ENCODE measurements around the gene SPEM1. TPM values are rescaled to one million over a fixed set of nuclear protein-coding genes. Genes with fewer than 3 reads are reported as not detected.

The SPEM1 gene
- under 1 TPM in 1 of 4 donors, not detected in 3; 0.09 TPM for polyA plus RNA-seq (ENCODE audit: insufficient read length in 4 of 4)

GRCh38 chr17:7419819-7420610 is at the start of gene SPEM1:
Gene SPEM1, plus strand, starts transcription at chr17:7420324. Its CDS starts 61 bp downstream, at chr17:7420385.
- peak in 1 of 4 donors; percentile 47 for DNase-seq (ENCODE audit: low read depth in 4 of 4, low spot score in 3 of 4)

DNA sequence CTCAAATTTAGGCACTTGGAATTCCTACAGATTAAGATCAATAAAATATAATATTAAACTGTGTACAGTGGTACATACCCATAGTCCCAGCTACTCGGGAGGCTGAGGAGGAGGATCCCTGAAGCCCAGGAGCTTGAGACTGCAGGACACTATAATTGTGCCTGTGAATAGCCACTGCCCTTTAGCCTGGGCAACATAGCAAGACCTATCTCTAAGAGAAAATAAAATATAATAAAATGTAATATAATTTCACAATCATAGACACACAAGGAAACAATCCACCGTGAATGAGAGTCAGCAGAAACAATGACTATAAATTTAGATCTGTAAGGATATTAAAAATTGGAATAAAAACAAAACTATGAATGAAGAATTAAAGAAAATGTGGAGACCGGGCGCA is 49.3 kb upstream of the SPEM1 start:
- DNase-seq (ENCODE audit: low read depth in 4 of 4, low spot score in 3 of 4) = no peak

DNA sequence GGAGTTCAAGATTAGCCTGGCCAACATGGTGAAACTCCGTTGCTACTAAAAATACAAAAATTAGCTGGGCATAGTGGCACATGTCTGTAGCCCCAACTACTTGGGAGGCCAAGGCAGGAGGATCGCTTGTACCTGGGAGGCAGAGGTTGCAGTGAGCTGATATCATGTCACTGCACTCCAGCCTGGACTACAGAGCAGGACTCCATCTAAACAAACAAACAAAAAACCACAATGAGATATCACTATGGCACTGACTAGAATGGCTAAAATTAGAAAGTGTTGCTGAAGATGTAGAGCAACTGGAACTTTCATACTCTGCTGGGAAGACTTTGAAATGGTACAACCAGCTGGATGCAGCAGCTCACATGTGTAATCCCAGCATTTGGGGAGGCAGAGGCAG is 45.8 kb upstream of the SPEM1 start:
- DNase-seq (ENCODE audit: low read depth in 4 of 4, low spot score in 3 of 4) = no peak

GRCh38 chr17:7379134-7379533 is 41.0 kb upstream of the SPEM1 start:
- DNase-seq (ENCODE audit: low read depth in 4 of 4, low spot score in 3 of 4) = no peak

DNA sequence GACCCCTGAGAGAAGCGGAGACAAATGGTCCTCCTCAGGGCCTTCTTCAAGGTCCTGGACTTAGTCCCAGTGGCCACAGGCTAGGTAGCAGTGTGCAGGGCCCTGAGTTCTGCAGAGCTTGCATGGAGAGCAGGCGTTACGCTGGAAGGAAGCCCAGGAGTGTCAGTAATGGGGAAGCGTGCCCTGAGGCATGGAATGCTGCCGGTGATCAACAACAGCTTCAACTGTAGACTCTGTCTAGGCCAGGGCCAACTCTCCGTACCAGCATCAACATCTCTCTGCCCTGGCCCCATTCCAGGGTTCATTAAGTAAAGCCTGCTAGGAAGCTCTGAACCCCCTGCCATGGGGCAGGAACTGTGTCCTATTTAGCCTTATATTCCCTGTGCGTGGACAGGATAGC is 39.8 kb upstream of the SPEM1 start:
- no peak for DNase-seq (ENCODE audit: low read depth in 4 of 4, low spot score in 3 of 4)

- peak in 1 of 4 donors; percentile 5 for DNase-seq (ENCODE audit: low read depth in 4 of 4, low spot score in 3 of 4)
These were observed 39.1 kb upstream of the SPEM1 start, which contains the start of gene TNK1 for GRCh38 chr17:7380855-7381683. Gene TNK1, plus strand, starts transcription at chr17:7381089. Its CDS starts 1,838 bp downstream, at chr17:7382927.

- DNase-seq (ENCODE audit: low read depth in 4 of 4, low spot score in 3 of 4) = no peak
These were observed 37.2 kb upstream of the SPEM1 start for GRCh38 chr17:7382901-7383300.

DNA sequence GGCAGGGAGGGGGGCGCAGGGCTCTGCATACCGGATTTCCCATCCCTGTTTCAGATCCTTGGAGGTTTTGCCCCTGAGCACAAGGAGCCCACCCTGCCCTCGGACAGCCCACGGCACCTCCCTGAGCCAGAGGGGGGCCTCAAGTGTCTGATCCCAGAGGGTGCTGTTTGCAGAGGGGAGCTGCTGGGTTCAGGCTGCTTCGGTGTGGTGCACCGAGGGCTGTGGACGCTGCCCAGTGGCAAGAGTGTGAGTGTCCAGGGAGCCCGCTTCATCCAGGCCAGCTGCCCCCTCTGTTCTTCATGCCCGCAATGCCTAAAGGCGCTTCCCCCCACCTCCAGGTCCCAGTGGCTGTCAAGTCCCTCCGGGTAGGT is 36.8 kb upstream of the SPEM1 start:
- DNase-seq (ENCODE audit: low read depth in 4 of 4, low spot score in 3 of 4) = no peak

DNA sequence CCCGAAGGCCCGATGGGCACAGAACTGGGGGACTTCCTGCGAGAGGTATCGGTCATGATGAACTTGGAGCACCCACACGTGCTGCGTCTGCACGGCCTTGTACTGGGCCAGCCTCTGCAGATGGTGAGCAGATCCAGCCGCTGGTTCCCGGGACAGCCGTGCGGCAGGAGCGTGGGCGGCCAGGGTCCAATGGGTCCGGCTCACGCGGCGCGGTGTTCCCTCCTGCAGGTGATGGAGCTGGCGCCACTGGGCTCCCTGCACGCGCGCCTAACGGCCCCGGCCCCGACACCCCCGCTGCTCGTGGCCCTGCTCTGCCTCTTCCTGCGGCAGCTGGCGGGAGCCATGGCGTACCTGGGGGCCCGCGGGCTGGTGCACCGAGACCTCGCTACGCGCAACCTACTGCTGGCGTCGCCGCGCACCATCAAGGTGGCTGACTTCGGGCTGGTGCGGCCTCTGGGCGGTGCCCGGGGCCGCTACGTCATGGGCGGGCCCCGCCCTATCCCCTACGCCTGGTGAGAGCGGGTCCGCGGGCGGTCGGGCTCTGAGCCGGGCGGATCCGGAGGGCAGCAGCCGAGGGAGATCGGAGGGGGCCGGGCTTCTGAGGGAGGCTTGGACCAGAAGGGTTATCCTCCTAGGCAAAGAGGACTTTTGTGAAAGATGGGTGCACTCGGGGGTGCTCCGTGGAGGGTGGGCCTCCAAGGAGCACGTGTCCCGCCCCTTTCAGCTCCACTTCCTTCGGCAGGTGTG is 36.2 kb upstream of the SPEM1 start:
- DNase-seq (ENCODE audit: low read depth in 4 of 4, low spot score in 3 of 4) = no peak

DNA sequence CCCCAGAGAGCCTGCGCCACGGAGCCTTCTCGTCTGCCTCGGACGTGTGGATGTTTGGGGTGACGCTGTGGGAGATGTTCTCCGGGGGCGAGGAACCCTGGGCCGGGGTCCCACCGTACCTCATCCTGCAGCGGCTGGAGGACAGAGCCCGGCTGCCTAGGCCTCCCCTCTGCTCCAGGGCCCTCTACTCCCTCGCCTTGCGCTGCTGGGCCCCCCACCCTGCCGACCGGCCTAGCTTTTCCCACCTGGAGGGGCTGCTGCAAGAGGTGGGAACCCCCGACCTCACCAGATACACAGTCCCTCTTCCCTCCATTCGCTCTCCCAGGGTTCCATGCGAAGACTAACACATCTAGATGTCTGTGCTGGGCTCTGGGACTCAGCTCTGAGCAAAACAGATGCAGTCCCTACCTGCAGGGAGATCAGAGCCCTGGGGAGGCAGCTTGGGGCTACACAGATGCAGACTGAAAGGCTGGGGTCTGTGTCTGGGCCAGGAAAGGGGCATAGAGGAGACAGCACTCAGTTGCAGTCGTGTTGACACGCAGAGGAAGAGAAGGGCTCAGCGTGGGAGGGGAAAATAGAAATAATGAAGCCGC is 35.5 kb upstream of the SPEM1 start:
- DNase-seq (ENCODE audit: low read depth in 4 of 4, low spot score in 3 of 4) = no peak

DNA sequence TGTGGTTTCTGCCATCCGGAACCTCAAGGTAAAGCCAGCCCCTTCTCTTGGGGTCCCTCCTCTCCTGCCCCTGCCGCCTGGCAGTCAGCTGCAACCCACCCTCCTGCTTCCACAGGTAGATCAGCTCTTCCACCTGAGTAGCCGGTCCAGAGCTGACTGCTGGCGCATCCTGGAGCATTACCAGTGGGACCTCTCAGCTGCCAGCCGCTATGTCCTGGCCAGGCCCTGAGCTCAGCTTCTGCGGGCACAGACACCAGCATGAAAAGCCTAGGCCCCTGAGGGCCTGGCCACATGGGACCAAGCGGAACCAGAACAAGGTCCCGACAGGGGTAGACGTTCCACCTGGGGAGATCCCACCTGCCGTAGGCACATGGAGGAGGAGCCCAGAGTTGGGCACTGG is 31.3 kb upstream of the SPEM1 start:
- DNase-seq (ENCODE audit: low read depth in 4 of 4, low spot score in 3 of 4) = no peak

GRCh38 chr17:7389924-7390910 is 29.9 kb upstream of the SPEM1 start:
- no peak for DNase-seq (ENCODE audit: low read depth in 4 of 4, low spot score in 3 of 4)

GRCh38 chr17:7391307-7391706 is 28.8 kb upstream of the SPEM1 start:
- no peak for DNase-seq (ENCODE audit: low read depth in 4 of 4, low spot score in 3 of 4)

DNA sequence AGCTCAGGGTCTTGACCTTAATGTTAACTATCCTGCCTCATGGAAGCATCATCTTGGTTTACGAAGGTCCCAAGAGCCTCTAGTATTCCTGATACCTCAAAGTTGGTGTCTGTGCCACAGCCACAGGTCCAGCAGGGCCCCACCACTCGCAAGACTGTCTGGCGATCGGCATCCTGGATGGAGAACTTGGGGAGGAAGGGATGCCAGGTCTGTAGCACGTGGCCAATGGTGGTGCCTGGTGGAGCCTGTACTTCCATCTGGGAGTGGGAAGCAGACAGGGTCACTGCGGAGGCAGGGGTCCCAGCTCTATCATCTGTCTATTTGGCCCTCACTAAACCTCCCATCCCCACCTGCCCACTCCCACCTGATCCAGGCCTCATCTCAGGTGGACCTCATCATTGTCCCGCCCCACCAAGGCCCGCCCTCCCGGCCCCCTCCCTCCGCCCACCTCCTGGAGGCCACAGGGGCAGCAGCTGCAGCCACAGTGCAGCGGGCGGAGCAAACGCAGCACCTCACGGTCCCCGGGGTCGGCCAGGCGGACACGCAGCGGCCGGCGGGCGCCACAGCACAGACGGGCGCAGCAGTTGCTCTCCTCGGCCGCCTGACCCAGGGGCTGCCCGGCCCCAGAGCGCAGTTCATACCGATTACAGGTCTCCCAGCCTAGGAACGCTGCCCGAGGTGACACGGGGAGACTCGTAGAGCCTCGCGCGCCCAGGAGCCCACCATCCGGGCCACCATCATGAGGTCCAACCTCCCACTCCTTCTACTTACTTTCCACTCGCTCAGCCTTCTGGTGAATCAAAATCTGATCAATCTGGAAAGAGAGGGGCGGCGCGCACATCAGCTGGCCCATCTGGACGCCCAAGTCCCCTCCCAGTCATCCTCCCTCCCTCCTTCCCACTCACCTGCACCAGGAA is 27.2 kb upstream of the SPEM1 start:
- DNase-seq (ENCODE audit: low read depth in 4 of 4, low spot score in 3 of 4) = no peak

- DNase-seq (ENCODE audit: low read depth in 4 of 4, low spot score in 3 of 4) = no peak
These were observed 26.3 kb upstream of the SPEM1 start for GRCh38 chr17:7393613-7394451.

- DNase-seq (ENCODE audit: low read depth in 4 of 4, low spot score in 3 of 4) = peak in 2 of 4 donors; percentile 69 to 79
These were observed 25.5 kb upstream of the SPEM1 start, which contains the start of gene PLSCR3 for GRCh38 chr17:7394452-7395191. Gene PLSCR3, minus strand, starts transcription at chr17:7394525. Its CDS starts 415 bp downstream, at chr17:7394110.

DNA sequence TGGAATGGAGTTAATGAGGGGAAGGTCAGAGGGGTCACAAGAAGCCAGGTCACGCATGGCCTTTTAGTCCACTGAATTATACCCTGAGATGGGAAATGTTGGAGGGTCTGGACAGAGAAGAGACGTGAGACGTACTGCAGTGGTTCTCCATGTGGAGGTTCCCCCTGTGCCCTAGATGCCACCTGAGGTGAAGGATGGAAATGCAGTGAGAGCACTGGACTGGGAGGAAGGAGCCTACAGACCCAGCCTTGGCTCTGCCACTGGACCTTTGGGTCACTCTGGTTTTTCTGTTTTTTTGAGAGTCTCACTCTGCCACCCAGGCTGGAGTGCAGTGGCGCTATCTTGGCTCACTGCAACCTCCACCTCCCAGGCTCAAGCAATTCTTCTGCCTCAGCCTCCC is 24.0 kb upstream of the SPEM1 start:
- DNase-seq (ENCODE audit: low read depth in 4 of 4, low spot score in 3 of 4) = no peak

All from right renal pelvis (tissue), 4 donors.